Amygdala (tissue), 56 donors: ENCODE results near the gene ELAC2.
A peak's percentile ranks its signal among the peaks of the same experiment; 100 is the strongest.
"Not testable (repeated sequence)": the region's sequence is repeated elsewhere in the genome, so short reads cannot be mapped to it uniquely, and the experiment has no call there.

Experiments used
- DNase-seq, 56 donors: peaks; one replicate each; lab custom pipeline; 2025; lab: John Stamatoyannopoulos, UW

The ELAC2 gene

DNA sequence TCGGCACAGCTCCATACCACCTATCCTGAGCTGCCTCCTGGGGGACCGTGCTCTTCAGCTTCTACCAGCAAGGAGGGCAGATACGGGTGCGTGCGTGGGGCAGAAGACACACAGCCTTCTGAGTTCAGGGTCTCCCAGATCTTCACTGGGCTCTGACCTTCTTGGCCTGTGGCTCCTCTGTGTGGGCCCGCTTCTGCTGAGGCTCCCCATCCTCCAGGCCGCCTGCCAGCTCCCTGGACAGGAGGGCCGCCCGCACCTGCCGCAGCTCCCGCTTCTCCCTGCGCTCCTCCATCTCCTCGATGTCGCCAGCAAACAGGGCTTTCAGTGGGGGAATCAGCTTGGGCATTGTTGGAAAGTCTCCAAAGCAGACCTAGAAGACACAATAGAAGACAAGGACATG, 25.2 kb downstream of the ELAC2 start:
- no peak for DNase-seq

DNA sequence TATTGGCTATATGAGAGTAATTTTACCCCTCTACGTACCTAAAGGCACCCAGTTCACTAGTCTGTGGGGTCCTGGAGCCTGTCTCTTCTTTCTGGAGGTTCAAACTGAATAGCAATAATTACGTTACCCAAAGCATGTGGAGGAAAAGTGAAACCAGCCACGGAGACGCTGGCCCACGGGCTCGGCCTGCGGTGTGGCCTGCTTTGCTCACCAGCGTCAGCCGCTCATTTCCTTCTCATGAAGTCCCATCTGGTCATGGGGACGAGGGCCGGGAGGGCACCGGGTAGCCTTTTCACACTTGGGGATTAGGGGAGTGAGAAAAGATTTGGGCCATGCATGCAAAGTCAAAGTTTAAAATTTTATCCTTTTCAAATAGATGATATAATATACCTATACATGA, 26.9 kb downstream of the ELAC2 start:
- no peak for DNase-seq

- DNase-seq: peak in 4 of 56 donors; percentile 5 to 25 (median 10)
Measured at GRCh38 chr17:12990041-12990808, 27.6 kb downstream of the ELAC2 start.

- no peak for DNase-seq
Measured at GRCh38 chr17:12987120-12987519, 30.7 kb downstream of the ELAC2 start.

- DNase-seq: peak in 7 of 56 donors; percentile 16 to 40 (median 20)
Measured at GRCh38 chr17:12985431-12986293, 32.2 kb downstream of the ELAC2 start.

GRCh38 chr17:12983991-12984884, 33.6 kb downstream of the ELAC2 start:
- DNase-seq: peak in 10 of 56 donors; percentile 4 to 39 (median 19)

GRCh38 chr17:12982224-12982623, 35.6 kb downstream of the ELAC2 start:
- DNase-seq: no peak

DNA sequence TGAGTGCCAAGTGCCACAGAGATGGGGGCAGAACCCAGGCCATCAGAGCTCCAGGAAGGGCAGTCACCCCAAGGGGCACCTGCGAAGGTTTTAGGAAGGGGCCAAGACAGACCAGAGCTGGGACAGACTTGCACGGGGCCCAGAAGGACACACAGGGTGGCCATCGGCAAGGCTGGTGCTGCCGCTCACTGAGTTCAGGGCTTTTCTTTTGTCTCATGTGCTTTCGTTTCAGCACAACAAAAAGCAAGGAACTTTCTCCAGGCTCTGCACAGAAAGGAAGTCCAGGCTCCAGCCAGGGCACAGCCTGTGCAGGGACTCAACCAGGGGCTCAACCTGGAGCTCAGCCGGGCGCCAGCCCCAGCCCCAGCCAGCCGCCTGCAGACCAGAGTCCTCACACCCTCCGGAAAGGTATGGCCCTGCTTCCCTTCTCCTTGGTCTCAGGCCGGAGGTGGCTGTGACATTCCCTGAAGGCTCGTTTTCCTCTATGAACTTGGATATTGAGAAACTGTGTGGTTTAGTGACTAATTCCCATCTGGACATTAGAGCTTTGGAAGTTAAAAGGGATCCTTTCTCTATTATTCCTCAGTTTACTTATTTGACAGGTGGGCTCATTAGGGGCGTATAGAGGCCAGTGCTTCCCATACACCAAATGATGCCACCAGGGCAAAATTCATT, 37.9 kb downstream of the ELAC2 start:
- DNase-seq: no peak

GRCh38 chr17:12979246-12979645, 38.6 kb downstream of the ELAC2 start:
- no peak for DNase-seq

DNA sequence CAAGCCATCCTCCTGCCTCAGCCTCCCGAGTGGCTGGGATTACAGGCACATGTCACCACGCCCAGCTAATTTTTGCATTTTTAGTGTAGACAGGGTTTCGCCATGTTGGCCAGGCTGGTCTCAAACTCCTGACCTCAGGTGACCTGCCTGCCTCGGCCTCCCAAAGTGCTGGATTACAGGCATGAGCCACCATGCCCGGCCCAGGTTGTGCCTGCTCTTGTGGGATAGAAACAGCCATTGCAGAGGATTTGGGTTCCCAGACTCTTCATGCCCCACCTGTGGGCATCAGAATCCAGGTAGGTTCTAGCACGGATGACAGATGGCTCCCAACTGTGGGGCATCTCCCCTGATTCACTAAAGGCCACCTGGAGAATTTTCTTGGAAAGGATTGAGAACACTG, 39.0 kb downstream of the ELAC2 start:
- not testable (repeated sequence) for DNase-seq

- no peak for DNase-seq
Measured at GRCh38 chr17:12977008-12977751, 40.6 kb downstream of the ELAC2 start.

DNA sequence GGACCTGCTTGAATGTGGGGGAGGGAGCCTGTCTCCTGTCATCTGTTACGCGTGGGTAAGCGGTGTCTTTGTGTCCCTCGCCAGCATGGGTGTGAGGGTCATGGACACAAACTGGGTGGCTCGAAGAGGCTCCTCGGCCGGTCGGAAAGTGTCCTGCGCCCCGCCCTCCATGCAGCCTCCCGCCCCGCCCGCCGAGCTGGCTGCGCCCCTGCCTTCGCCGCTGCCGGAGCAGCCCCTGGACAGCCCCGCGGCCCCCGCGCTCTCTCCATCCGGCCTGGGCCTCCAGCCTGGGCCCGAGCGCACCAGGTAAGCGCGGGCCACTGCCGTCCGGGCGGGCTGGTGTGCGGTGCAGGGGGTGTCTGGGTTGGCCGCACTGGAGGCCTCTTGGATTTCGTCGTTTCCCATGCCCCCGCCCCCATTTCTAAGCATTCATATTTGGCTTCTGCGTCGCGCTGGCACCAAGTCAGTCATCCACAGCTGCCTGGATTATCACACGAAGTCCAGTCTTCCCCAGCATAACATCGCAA, 43.8 kb downstream of the ELAC2 start:
- DNase-seq: peak in 1 of 56 donors; percentile 4

DNA sequence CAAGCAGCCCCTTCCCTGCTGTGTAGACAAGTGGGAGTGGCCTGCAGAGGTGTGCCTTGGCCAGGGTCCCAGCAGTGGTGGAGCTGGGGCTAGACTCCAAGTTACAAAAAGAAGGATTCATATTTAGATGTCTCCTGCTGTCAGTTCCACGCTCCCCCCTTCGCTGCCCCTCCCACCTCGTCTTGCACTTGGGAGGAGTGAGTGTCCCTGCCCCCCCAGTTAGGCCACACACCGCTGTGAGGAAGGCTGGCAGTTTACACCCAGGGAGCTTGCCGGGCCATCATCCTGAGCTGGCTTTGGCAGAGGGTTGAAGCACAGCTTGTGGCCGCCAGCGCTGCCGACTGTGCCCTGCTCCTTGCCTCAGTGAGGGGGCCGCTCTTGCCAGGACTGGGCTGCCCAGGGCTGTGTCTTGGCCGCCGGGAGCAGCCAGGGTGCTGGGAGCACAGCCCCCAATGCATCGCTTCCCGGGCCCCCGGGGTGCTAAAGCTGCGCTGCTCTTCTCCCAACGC, 44.3 kb downstream of the ELAC2 start:
- DNase-seq: peak in 11 of 56 donors; percentile 5 to 74 (median 18)

GRCh38 chr17:12967962-12968361, 49.9 kb downstream of the ELAC2 start:
- no peak for DNase-seq

DNA sequence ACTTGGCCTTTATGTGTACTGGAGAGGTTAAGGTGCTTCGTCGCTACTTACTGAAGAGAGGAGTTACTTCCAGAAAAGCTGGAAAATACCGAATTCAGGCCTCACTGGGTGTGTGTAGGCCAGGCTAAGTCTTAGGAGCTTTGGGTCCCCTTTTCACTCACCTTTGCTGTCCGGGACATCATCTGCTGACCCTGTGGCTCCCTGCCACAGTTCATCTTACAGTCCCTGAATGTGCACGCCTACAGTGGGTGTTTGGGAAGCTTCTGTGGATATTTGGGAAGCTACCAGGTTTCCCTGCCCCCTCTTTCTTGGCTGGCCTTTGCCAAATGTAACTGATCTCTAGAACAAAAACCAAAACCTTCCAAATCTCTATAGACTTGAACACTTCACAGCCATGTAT, 51.4 kb downstream of the ELAC2 start:
- no peak for DNase-seq

DNA sequence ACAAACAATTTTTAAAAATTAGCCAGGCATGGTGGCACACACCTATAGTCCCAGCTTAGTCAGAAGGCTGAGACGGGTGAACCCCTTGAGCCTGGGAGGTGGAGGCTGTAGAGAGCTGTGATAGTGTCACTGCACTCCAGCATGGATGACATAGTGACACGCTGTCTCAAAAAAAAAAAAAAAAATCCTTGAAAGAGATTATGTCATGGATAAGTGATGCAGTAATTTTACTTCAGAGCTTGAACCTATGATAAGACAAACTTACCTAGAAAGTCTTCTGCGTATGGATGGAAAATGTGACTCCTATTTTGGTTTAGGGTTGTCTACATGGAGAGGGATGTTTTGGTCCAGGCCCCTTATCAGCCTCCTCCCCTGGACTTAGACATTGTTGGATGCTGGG, 51.8 kb downstream of the ELAC2 start:
- DNase-seq: no peak

DNA sequence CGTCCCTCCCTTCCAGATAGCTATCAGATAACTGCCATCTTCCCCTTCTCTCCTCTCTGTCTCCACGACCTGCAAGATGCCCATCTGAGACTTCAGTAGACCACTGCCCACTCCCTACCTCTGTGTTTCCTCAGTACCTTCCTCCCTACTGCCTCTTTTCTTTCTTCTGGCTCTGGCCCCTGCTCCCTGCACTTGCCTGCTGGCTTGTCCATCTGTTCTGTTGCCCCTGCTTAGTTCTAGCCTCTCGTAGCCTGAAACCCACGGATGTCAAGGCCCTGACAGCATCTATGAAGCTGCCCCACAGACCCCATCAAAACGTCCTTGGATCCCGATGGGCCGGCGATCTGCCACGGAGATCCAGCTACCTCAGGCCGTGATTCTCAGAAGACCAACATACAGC, 53.0 kb downstream of the ELAC2 start:
- DNase-seq: no peak

- no peak for DNase-seq
Measured at GRCh38 chr17:12964162-12964561, 53.7 kb downstream of the ELAC2 start.

DNA sequence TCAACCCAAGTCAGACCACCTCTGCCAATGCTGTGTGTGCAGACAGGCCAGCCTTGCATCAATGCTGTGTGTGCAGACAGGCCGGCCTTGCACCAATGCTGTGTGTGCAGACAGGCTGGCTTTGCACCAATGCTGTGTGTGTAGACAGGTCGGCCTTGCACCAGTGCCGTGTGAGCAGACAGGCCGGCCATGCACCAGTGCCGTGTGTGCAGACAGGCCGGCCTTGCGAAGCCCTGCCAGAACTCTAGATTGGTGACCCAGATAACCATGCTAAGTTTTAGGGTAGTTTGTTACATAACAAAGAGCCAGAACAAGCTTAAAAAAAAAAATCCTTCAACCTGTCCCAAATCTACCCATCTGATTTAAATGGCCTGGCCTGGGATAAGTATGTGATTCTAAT, 54.3 kb downstream of the ELAC2 start:
- DNase-seq: no peak
